Spinal cord (tissue), 10 donors: ENCODE data around the gene ZNF512. TPM values are rescaled to one million over a fixed set of nuclear protein-coding genes. Genes with fewer than 3 reads are reported as not detected.
A peak's percentile ranks its signal among the peaks of the same experiment; 100 is the strongest.
"Not testable (repeated sequence)": the region's sequence is repeated elsewhere in the genome, so short reads cannot be mapped to it uniquely, and the experiment has no call there.

Experiments used
- DNase-seq, 6 donors: peaks; one replicate each; pipeline versions ENCODE4 v3.0.0 to v3.0.0-alpha.2; 2013 to 2015; ENCODE audit warnings: low spot score in 6 of 6, low read depth in 4 of 6
- H3K27ac ChIP-seq: one replicate; pipeline ENCODE4 v1.5.1; 2013; ENCODE audit warnings: low read depth, low read length, control low read depth
- H3K27me3 ChIP-seq: one replicate; pipeline ENCODE4 v1.6.1; 2013; ENCODE audit warnings: low read length; ENCODE audit not compliant: control insufficient read depth, insufficient read depth
- H3K36me3 ChIP-seq: one replicate; pipeline ENCODE4 v1.6.1; 2013; ENCODE audit warnings: low read length; ENCODE audit not compliant: control insufficient read depth, insufficient read depth
- H3K4me1 ChIP-seq: one replicate; pipeline ENCODE4 v1.6.1; 2013; ENCODE audit warnings: low read length; ENCODE audit not compliant: control insufficient read depth, insufficient read depth
- H3K4me3 ChIP-seq: one replicate; pipeline ENCODE4 v1.5.1; 2013; ENCODE audit warnings: low read depth, low read length, control low read depth
- H3K9me3 ChIP-seq: one replicate; pipeline ENCODE4 v1.6.1; 2013; ENCODE audit warnings: low read length; ENCODE audit not compliant: control insufficient read depth, insufficient read depth
- WGBS: methylation state at CpG from one replicate; pipeline ENCODE4 v1.1.5; 2013; ENCODE audit warnings: missing lambda C conversion rate; ENCODE audit not compliant: insufficient coverage; 5-methylcytosine and 5-hydroxymethylcytosine counted together
- polyA plus RNA-seq, 2 donors: library from polyadenylated mRNA; unstranded; fragments of 120-200 nt; gene quantifications; one replicate each; pipeline ENCODE4 v1.2.1, GENCODE V29; 2013; ENCODE audit not compliant: insufficient read length in 2 of 2
- total RNA-seq, 2 donors: library from RNA; depleted of rRNA in 1 of 2; stranded (reverse); fragments of 120-200 nt in 1 of 2; fragments of >200 nt in 1 of 2; gene quantifications; one replicate each; pipeline versions ENCODE4 v1.2.3 to v1.2.4, GENCODE V29; 2013 to 2014
- donor health status: healthy.

The ZNF512 gene
- total and polyA plus RNA-seq, 4 donors = 38.6 to 63.0 (median 57.6) TPM

DNA sequence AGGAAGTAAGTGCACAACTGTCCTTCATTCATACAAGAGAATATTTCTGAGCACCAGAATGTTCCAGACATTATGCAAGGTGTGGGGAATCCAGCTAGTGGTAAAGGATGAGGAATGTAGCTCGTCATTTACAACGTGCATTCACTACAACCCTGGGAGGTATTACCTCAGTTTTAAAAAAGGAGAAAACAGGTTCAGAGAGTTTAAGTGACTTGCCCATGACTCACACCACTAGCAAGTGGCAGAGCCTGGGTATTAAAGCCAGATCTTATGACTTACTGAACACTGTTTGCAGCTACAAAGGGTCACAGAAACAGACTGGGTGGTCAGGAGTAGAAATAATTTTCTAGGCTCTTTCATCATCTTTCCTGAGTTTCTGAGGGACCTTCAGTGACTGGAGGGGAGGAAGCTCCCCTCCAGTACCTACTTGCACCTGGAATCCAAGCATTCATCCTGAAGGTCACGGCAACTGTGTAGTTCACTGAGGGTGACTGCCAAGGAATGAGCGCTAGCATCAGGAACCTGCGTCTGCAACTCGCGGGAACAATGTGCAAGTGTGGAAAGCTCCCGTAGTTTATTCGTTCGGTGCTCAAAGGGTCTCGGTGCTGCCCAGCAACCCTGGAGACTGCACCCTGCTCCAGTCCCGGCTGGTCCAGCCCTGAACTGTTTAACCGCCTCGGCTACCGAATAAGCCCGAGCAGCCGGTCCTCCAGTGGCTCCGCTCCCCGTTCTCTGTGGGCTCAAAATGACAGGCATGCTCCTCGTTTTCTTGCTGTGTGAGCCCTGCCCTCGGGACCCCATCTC, 45.3 kb downstream of the ZNF512 start:
- DNase-seq = peak in 2 of 6 donors; percentile 2 to 5
- Histone ChIP-seq H3K27ac (peak overlapping the region; percentile 78), H3K36me3 (peaks cover 9% of the 10 kb centered on the region), H3K9me3 (no peaks in the 10 kb centered on the region), H3K27me3 (no peaks in the 10 kb centered on the region), H3K4me1 (peaks cover 9% of the 10 kb centered on the region), H3K4me3 (peak overlapping the region; percentile 87)
- 0% methylated on average over 18 of the region's 21 CpGs for WGBS

DNA sequence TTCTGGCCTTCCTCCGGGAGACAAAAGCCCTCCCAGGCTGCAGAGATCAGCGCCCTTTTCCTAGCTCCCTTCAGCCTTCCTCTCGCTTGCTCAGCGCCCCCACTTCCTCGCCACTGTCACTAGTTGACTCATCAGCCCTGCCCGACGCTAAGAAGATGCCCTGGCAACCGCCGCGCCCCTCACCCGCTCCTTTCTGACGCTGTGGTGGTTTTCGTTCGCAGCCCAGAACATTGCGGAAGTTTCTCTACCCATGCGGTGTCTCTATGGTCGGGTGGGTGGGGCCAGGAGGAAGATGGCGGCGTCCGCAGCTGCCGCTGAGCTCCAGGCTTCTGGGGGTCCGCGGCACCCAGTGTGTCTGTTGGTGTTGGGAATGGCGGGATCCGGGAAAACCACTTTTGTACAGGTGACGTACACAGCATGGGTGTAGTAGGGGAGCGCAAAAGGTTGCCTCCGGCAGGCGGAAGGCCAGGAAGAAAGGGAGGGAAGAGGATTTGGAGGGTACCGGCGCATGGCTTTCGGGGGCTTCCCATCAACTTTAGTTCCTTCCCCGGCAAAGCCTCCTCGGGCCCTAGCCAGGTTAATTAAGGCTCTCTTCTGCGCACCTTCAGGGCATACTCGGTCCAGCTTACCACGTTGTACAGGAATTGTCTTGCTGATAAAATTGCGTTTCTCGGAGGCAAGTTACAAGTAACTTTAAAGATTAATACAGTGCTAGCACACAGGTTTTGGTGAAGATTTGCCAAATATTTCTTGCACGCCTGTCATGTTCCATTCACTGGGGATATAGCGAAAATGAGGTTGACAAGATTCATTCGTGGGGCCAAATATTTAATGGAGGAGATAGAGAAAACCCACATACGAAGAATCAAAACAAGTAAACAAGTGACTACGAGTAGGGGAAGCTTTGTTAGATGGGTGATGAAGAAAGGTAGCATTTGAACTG, 46.2 kb downstream of the ZNF512 start, which contains the start of the genes CCDC121 and GPN1:
TSS of gene CCDC121 (minus strand) at position 246 of the 943 bp plus-strand sequence. CDS start 1,213 bp downstream, outside the sequence.
TSS of gene GPN1 (plus strand) at position 284 of the 943 bp plus-strand sequence. CDS start at position 293, 9 bp downstream.
- under 1% methylated on average over 37 of the region's 44 CpGs for WGBS
- peak; percentile 83 to 98 (median 87) for DNase-seq
- Histone ChIP-seq H3K27me3 (no peaks in the 10 kb centered on the region), H3K36me3 (peaks cover 12% of the 10 kb centered on the region), H3K27ac (peak within 1 kb of the TSS; percentile 78), H3K4me3 (peak within 1 kb of the TSS; percentile 87), H3K9me3 (no peaks in the 10 kb centered on the region), H3K4me1 (peaks cover 9% of the 10 kb centered on the region)

DNA sequence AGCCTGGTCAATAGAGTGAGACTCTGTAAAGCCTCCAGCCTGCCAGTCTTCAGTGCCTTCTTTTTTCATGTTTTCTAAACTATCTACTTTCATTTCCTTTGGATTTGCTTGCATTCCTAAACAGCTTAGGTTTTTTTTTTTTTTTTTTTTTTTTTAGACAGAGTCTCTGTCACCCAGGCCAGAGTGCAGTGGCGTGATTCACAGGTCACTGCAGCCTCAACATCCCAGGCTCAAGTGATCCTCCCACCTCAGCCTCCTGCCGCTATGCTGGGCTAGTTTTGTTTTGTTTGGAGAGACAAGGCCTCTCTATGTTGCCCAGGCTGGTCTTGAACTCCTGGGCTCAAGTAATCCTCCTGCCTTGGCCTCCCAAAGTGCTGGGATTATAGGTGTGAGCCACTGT, 47.4 kb downstream of the ZNF512 start:
- peaks cover 15% of the 10 kb centered on the region for H3K36me3 ChIP-seq
- H3K4me3 ChIP-seq, H3K27ac ChIP-seq, H3K9me3 ChIP-seq, H3K27me3 ChIP-seq, H3K4me1 ChIP-seq, DNase-seq: not testable (repeated sequence)
- WGBS = no CpG with 5 or more reads among the region's 2 CpGs

DNA sequence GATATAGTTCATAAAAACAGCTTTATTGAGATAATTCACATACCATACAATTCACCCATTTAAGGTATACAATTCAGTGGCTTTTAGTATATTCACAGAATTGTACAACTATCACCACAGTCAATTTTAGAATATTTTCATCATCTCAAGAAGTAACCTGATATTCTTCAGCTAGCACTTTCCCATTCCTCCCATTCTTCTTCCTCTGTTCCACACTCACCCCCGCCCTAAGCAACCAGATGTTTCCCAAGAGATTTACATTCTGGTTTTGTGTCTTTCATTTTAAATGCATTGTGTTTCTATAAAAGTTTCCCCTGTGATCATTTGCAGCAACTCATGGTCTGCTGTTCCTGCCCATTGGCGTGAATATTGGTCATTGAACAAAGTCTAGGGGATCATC, 51.4 kb downstream of the ZNF512 start:
- peaks cover 32% of the 10 kb centered on the region for H3K36me3 ChIP-seq
- H3K4me3 ChIP-seq = no peak overlapping the region
- no peaks in the 10 kb centered on the region for H3K27me3 ChIP-seq
- no peak overlapping the region for H3K27ac ChIP-seq
- 100% methylated on average over 1 of the region's 2 CpGs for WGBS
- DNase-seq = no peak
- H3K4me1 ChIP-seq = peaks cover 9% of the 10 kb centered on the region
- no peaks in the 10 kb centered on the region for H3K9me3 ChIP-seq

DNA sequence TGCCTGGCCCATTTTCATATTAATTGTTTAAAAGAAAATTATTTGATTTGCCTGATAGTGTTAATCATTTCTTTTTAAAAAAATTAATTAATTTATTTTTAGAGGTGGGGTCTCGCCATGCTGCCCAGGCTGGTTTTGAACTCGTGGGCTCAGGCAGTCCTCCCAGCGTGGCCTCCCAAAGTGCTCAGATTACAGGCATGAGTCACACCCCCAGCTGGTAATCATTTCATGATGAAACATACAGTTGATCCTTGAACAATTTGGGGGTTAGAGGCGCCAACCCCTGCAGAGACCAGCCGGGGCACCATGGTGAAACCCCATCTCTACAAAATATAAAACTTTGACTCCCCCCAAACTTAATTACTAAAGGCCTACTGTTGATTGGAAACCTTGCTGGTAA, 53.9 kb downstream of the ZNF512 start:
- H3K36me3 ChIP-seq = peaks cover 41% of the 10 kb centered on the region

DNA sequence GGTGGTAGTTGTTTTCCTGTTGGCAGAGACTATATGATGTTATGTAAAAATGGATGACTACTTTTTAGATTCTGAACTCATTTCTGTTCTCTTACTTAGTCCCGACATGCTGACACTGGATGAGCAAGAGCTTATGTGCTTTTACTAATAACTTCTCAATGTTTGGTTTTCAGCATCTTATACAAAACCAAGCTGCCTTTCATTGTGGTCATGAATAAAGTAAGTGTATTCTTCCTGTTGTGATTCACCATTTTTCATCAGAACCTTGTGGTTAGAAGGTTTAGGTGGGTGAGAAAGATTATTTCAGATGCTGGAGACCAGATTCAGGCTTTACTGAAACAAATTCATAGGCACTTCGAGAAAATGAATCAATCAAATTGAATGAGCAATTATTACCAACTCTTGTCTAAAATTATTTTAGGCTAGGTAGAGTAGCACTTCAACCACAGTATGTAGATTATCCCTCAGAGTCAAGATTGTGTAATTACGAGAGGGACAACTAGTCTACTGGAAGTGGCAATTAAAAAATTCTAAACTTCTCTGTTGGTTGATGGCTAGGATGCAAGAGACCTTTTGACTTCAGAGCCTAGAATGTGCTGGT, 55.3 kb downstream of the ZNF512 start:
- no CpG with 5 or more reads among the region's 3 CpGs for WGBS
- H3K9me3 ChIP-seq = no peaks in the 10 kb centered on the region
- no peaks in the 10 kb centered on the region for H3K27me3 ChIP-seq
- no peak overlapping the region for H3K4me3 ChIP-seq
- no peak overlapping the region for H3K27ac ChIP-seq
- peaks cover 46% of the 10 kb centered on the region for H3K36me3 ChIP-seq
- H3K4me1 ChIP-seq = no peaks in the 10 kb centered on the region
- DNase-seq = no peak

More for the DNA sequence above, 53.9 kb downstream of the ZNF512 start:
- Histone ChIP-seq H3K27me3 (no peaks in the 10 kb centered on the region), H3K27ac (no peak overlapping the region), H3K4me1 (no peaks in the 10 kb centered on the region), H3K4me3 (no peak overlapping the region), H3K9me3 (no peaks in the 10 kb centered on the region)
- WGBS = 100% methylated on average over 3 of the region's 5 CpGs
- no peak for DNase-seq

DNA sequence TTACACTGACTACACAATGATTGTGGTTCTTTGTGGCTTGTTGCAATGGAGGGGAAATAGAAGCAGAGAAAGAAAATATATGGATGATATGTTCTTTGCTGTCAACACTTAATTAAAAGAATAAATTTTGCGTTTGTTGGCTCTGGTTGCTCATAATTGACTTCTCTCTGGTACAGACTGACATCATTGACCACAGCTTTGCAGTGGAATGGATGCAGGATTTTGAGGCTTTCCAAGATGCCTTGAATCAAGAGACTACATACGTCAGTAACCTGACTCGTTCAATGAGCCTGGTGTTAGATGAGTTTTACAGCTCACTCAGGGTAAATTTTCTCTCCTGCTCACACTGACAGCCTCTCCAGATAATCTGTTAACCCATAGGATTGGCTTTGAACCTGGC, 55.9 kb downstream of the ZNF512 start:
- Histone ChIP-seq H3K4me1 (no peaks in the 10 kb centered on the region), H3K36me3 (peaks cover 42% of the 10 kb centered on the region), H3K9me3 (no peaks in the 10 kb centered on the region), H3K4me3 (no peak overlapping the region), H3K27me3 (no peaks in the 10 kb centered on the region), H3K27ac (no peak overlapping the region)
- no peak for DNase-seq
- 50% methylated on average over 1 of the region's 3 CpGs for WGBS

DNA sequence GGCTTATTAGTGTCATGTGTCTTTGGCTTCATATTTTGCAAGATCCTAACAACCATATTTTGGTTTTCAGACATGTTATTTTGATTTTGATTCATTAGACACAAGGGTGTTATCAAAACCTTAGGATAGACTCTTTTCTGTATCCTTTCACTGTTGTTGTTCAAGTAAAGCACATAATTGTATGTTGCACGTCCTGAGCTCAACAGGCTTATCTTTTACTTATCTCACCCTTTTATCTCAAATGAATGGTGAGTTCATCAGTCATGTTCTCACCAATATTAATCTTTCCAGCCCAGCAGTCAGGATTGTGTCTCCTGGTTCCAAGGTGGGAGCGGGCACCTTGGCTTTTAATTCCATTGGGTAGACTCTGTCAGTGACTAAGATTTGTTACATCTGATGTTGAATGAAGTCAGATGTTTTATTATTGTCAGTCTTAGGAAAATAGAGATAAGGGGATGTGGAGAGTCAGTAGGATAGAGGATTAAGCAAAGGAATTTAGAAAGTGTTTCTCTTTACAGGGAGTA, 57.9 kb downstream of the ZNF512 start:
- no peaks in the 10 kb centered on the region for H3K9me3 ChIP-seq
- H3K36me3 ChIP-seq = peaks cover 42% of the 10 kb centered on the region
- H3K27me3 ChIP-seq = no peaks in the 10 kb centered on the region
- H3K4me3 ChIP-seq = no peak overlapping the region
- 88% methylated on average over 2 of the region's 2 CpGs for WGBS
- no peak overlapping the region for H3K27ac ChIP-seq
- no peak for DNase-seq
- H3K4me1 ChIP-seq = no peaks in the 10 kb centered on the region

DNA sequence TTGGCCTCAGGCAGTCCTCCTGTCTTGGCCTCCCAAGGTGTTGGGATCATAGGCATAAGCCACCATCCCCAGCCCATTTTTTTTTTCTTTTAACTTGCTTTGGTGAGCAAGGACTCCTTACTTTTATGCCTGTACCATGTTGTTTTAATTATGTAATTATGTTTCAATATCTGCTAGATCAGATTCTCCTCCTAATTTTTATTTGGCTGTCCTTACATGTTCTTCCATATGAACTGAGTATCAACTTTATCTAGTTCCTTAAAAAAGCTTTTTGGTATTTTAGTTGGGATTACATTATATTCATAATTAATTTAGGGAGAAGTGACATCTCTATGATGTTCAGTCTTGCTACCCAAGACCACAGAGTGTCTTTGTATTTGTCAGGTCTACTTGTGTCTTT, 62.4 kb downstream of the ZNF512 start:
- Histone ChIP-seq H3K27ac (no peak overlapping the region), H3K36me3 (peaks cover 46% of the 10 kb centered on the region), H3K4me3 (no peak overlapping the region), H3K4me1 (no peaks in the 10 kb centered on the region), H3K9me3 (no peaks in the 10 kb centered on the region), H3K27me3 (no peaks in the 10 kb centered on the region)
- no peak for DNase-seq
